Ramos (cell line): ENCODE results near the gene ANKRD40.

Experiments used
- in situ Hi-C: fragments of 300-500 bp; cut with MboI; formaldehyde crosslinking; loops from one replicate; pipeline ENCODE4 v1.14.3; 2022; ENCODE audit warnings: low sequenced_read_pairs; ENCODE audit not compliant: unreplicated experiment

Gene ANKRD40

DNA sequence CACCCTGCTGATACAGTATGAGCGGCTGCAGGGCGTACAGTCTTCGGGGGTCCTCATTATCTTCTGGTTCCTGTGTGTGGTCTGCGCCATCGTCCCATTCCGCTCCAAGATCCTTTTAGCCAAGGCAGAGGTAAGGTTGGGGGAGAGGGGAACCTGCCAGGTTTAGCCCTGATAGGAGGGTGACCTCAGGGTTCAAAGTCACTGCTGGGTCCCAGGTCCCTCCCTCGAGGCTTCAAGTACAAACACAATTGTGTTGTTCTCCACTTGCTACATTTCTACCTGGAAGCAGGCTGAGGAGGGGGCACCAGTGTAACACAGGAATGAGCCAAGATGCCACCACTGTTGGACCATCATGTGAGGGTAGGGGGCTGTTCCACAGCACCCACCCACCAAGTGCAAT is 50.7 kb downstream of the ANKRD40 start:
- in situ Hi-C loops = no loop called here

DNA sequence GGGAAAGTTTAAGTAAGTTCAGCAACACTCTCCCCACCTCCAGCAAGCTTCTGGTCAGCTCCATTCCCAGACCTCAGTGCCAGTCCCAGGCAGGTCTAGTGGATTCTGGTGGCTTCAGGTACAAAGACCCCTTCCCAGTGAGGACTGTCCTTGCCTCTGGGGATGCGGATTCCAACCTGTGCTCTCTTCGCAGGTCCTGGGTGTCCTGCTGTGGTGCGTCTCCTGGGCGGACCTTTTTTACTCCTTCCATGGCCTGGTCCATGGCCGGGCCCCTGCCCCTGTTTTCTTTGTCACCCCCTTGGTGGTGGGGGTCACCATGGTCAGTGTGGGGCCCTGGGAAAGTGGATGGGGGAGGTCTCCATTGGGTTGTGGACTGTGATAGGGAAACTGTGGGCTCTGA is 51.2 kb downstream of the ANKRD40 start:
- in situ Hi-C loops = no loop called here

DNA sequence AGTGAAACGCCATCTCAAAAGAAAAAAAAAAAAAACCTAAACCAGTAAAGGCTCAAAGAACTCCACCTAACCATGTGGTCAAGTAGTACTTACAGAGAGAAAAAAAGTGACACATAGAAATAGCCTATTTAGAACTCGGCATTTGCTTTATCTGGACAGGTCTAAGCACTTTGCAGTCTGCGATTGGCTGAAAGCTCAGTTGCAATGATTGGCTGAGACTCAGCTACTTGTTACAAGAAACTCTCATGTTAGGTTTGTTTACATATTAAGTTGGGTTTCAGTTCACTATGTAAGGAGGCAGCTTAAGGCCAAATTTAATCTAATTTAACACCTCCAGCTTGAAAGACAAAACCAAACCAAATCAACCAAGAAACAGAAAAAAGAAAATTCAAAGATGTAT is 54.0 kb downstream of the ANKRD40 start:
- in situ Hi-C loops = no loop called here

DNA sequence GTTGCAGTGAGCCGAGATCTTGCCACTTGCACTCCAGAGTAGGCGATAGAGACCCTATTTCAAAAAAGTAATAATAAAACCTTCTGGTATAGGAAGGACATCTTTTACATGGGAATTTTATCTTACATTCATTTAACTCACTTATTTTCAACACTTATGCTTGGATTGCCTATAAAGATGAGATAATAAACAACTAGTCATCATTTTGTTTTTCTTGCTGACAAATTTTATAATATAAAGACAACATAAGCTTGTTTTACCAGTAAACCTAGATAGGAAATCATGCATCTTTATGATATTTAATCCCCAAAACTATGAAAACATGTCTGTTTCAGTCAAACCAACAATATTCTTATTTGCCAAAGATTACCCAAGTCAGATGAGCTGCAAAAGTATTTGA is 56.1 kb downstream of the ANKRD40 start:
- in situ Hi-C loops = no loop called here

DNA sequence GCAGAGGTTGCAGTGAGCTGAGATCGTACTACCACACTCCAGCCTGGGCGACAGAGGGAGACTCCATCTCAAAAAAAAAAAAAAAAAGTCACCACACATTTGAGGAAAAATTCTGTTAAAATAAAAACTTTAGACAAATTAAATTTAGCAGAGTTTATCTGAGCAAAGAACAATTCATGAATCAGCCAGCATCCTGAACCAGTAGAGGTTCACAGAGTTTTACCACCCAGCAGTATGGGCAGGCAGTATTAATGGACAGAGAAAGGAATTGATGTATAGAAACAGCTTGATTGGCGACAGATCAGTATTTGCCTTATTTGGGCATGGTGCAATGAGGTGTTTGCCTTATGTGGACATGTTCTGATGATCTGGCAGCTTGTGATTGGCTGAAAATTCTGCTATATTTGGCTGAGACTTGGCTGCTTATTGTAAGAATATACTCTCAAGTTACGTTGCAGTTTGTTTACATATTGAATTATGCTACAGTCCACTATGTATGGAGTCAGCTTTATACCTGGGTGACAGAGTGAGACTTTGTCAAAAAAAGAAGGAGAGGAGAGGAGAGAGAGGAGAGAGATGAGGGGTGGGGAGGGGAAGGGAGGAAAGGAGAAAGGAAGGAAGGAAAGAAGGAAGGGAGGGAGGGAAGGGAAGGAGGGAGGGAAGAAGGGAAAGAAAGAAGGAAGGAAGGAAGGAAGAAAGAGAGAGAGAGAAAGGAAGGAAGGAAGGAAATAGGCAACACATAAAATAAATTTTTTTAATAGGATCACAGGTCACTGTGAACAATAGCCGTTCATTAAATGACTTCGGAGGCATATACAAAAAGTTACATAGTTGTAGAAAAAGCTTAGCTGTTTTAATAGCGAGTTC is 58.4 kb downstream of the ANKRD40 start:
- in situ Hi-C loops = no loop called here

DNA sequence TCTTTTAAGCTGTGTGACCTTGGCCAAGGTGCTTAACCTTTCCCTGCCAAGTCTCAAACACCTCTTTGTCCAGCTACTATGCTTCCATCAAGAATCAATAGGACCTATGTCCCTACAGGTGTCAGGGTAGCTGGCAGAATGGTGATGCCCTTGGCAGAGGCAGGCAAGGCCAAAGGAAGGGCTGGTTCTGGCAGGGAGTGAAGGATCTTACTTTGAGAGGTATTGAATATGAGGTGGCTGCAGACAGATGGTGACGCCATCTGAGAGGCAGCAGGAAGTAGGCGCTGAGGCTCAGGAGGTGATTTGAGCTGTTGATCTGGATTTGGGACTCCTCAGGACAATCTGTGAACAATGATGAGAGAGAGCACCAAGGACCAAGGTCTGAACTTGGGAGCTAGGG is 60.5 kb downstream of the ANKRD40 start:
- in situ Hi-C loops = no loop called here

DNA sequence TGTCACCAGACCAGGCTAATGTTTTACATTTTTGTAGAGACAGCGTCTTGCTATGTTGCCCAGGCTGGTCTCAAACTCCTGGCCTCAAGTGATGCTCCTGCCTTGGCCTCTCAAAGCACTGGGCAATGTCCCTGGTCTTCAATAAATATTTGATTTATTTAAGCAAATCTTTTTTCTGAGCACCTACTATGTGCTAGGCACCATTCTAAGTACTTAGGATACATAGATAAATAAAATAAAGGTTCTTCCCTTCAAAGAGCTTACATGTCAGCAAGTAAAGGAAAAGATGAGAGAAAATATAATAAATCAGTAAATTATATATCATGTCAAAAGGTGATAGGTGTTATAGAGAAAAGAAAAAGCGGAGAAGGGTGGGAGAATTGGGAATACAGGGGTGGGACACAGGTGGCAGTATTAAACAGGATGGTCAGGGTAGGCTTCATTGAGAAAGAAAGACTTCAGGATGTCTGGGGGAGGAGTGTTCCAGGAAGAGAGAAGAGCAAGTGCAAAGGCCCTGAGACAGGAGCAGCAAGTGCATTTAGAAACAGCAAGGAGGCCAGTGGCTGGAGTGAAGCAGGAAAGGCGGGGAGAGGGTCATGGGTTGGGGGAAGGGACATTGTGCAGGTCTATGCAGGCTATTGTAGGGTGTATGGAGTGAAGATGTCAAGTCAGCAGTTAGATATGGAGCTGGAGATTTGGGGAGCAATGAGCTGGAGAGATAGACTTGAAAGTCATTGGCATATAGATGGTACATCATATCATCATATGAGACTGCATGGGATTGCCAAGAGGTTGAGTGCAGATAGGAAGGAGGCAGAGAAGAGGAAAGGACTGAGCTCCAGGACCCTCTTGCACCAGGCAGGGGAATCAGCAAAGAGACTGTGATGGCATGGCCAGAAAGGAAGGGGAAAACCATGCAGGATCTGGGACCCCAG is 61.7 kb downstream of the ANKRD40 start:
- in situ Hi-C loops = no loop called here
